Hepatocyte (in vitro differentiated cells): ENCODE measurements around the gene RBFOX2. TPM values are rescaled to one million over a fixed set of nuclear protein-coding genes. Genes with fewer than 3 reads are reported as not detected.
"Not testable (repeated sequence)": the region's sequence is repeated elsewhere in the genome, so short reads cannot be mapped to it uniquely, and the experiment has no call there.

Source experiments
- DNase-seq: peaks from one replicate; pipeline ENCODE4 v3.0.0-alpha.2; 2016; ENCODE audit warnings: low spot score
- H2AFZ ChIP-seq: fragments of 200-600 bp; sonication (generic); 2 replicates; pipeline ENCODE4 v1.6.0; 2016; ENCODE audit warnings: antibody characterized with exemption, mild to moderate bottlenecking
- H3K27ac ChIP-seq: fragments of 200-600 bp; sonication (generic); 2 replicates; pipeline ENCODE4 v1.5.1; 2016; ENCODE audit warnings: mild to moderate bottlenecking
- H3K27me3 ChIP-seq: fragments of 200-600 bp; sonication (generic); 2 replicates; pipeline ENCODE4 v1.6.1; 2016
- H3K36me3 ChIP-seq: fragments of 200-600 bp; sonication (generic); replicated peaks from 2 replicates; pipeline ENCODE4 v1.5.1; 2016; ENCODE audit warnings: low read depth; ENCODE audit not compliant: insufficient read depth
- H3K4me1 ChIP-seq: fragments of 200-600 bp; sonication (generic); 2 replicates; pipeline ENCODE4 v1.5.1; 2016; ENCODE audit warnings: mild to moderate bottlenecking, moderate library complexity; ENCODE audit not compliant: insufficient read depth
- H3K4me2 ChIP-seq: fragments of 200-600 bp; sonication (generic); 2 replicates; pipeline ENCODE4 v1.6.0; 2016
- H3K4me3 ChIP-seq: fragments of 200-600 bp; sonication (generic); 2 replicates; pipeline ENCODE4 v1.5.1; 2016; ENCODE audit warnings: mild to moderate bottlenecking
- H3K79me2 ChIP-seq: fragments of 200-600 bp; sonication (generic); 2 replicates; pipeline ENCODE4 v1.6.0; 2017; ENCODE audit warnings: mild to moderate bottlenecking
- H3K9me2 ChIP-seq: fragments of 200-600 bp; sonication (generic); replicated peaks from 2 replicates; pipeline ENCODE4 v1.6.0; 2017; ENCODE audit warnings: mild to moderate bottlenecking; ENCODE audit not compliant: insufficient read depth
- H3K9me3 ChIP-seq: fragments of 200-600 bp; sonication (generic); 2 replicates; pipeline ENCODE4 v1.5.1; 2016; ENCODE audit warnings: low read depth, mild to moderate bottlenecking
- H4K20me1 ChIP-seq: fragments of 200-600 bp; sonication (generic); 2 replicates; pipeline ENCODE4 v1.6.0; 2016; ENCODE audit warnings: mild to moderate bottlenecking; ENCODE audit not compliant: insufficient read depth, poor library complexity, severe bottlenecking
- EZH2 ChIP-seq: fragments of 200-600 bp; sonication (generic); IDR thresholded peaks from 2 replicates; pipeline ENCODE4 v1.6.1; 2016; ENCODE audit warnings: antibody characterized with exemption, mild to moderate bottlenecking, borderline replicate concordance
- EZH2phosphoT487 ChIP-seq: fragments of 200-600 bp; sonication (generic); IDR thresholded peaks from one replicate; pipeline ENCODE4 v1.6.1; 2018; ENCODE audit warnings: antibody characterized with exemption, mild to moderate bottlenecking, low read depth, moderate library complexity; ENCODE audit not compliant: unreplicated experiment, severe bottlenecking
- WGBS: methylation state at CpG from one replicate; pipeline ENCODE4 v1.1.6; 2016; ENCODE audit warnings: low lambda C conversion rate; ENCODE audit errors: missing lambda C conversion rate; 5-methylcytosine and 5-hydroxymethylcytosine counted together
- polyA plus RNA-seq: library from polyadenylated mRNA; unstranded; fragments of >200 nt; fragmentation: Nextera tagmentation; extraction: Ambion mirVana; gene quantifications from 2 replicates; pipeline ENCODE4 v1.2.1, GENCODE V29; 2016
- total RNA-seq: library from RNA; depleted of rRNA; stranded (reverse); fragments of >200 nt; gene quantifications from 2 replicates; pipeline ENCODE4 v1.2.3, GENCODE V29; 2014
- TF ChIP-seq, protein P1 (sequence below): fragments of 200-600 bp; sonication (generic); IDR thresholded peaks from 2 replicates; pipeline ENCODE4 v1.5.1; 2016; ENCODE audit warnings: antibody characterized with exemption, mild to moderate bottlenecking; ENCODE audit not compliant: poor library complexity

Gene RBFOX2
- total and polyA plus RNA-seq, 2 experiments from 2014 or later, result 76.7 to 133 TPM

DNA sequence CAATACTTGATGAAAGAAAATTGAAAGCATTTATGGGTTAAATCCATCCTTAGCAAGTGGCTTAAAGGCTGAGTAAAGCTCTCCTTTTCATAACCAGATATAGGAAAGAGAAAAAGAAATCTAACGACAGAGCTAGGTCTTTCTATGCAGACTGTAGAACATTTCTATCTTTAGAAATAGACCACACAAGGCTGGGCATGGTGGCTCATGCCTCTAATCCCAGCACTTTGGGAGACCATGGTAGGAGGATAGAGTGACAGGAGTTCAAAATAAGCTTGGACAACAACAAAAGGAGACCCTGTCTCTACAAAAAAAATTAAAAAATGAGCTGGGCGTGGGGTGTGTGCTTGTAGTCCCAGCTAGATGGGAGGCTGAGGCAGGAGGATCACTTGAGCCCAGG, 220.2 kb downstream of the RBFOX2 start:
- no peak overlapping the region for H3K4me3 ChIP-seq
- no peaks in the 10 kb centered on the region for H3K9me3 ChIP-seq
- peaks cover 23% of the 10 kb centered on the region for H4K20me1 ChIP-seq
- no peak overlapping the region for H3K4me2 ChIP-seq
- H3K27me3 ChIP-seq, result no peaks in the 10 kb centered on the region
- H2AFZ ChIP-seq, result no peak overlapping the region
- WGBS, result 94% methylated on average over 2 of the region's 2 CpGs
- H3K4me1 ChIP-seq, result no peaks in the 10 kb centered on the region
- H3K79me2 ChIP-seq, result peaks cover 95% of the 10 kb centered on the region
- TF ChIP-seq EZH2phosphoT487 (no peak), EZH2 (no peak)
- TF ChIP-seq, protein P1, sequence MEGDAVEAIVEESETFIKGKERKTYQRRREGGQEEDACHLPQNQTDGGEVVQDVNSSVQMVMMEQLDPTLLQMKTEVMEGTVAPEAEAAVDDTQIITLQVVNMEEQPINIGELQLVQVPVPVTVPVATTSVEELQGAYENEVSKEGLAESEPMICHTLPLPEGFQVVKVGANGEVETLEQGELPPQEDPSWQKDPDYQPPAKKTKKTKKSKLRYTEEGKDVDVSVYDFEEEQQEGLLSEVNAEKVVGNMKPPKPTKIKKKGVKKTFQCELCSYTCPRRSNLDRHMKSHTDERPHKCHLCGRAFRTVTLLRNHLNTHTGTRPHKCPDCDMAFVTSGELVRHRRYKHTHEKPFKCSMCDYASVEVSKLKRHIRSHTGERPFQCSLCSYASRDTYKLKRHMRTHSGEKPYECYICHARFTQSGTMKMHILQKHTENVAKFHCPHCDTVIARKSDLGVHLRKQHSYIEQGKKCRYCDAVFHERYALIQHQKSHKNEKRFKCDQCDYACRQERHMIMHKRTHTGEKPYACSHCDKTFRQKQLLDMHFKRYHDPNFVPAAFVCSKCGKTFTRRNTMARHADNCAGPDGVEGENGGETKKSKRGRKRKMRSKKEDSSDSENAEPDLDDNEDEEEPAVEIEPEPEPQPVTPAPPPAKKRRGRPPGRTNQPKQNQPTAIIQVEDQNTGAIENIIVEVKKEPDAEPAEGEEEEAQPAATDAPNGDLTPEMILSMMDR, result no peak
- H3K27ac ChIP-seq, result no peak overlapping the region
- DNase-seq, result no peak
- H3K36me3 ChIP-seq, result no peaks in the 10 kb centered on the region
- no peaks in the 10 kb centered on the region for H3K9me2 ChIP-seq

DNA sequence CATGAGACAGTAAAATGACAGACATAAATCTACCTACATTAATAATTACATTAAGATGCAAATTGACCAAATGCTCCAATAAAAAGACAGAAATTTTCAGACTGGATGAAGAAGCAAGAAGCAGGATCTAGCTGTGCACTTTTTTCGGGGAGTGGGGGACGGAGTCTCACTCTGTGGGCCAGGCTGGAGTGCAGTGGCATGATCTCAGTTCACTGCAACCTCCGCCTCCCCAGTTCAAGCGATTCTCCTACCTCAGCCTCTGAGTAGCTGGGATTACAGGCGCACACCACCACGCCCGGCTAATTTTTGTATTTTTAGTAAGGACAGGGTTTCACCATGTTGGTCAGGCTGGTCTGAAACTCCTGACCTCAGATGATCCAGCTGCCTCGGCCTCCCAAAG, 222.0 kb downstream of the RBFOX2 start:
- 91% methylated on average over 8 of the region's 8 CpGs for WGBS

DNA sequence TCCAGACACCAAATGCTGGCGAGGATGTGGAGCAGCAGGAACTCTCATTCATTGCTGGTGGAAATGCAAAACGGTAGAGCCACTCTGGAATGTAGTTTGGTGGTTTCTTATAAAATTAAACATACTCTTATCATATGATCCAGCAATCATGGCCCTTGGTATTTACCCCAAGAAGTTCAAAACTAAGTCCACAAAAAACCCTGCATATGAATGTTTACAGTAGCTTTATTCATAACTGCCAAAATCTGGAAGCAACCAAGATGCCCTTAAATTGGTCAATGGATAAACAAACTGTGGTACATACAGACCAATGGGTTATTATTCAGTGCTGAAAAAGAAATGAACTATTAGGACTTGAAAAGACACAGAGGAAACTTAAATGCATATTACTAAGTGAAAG, 223.2 kb downstream of the RBFOX2 start:
- Histone ChIP-seq H3K4me1 (no peaks in the 10 kb centered on the region), H3K4me3 (no peak overlapping the region), H3K79me2 (peaks cover 95% of the 10 kb centered on the region), H3K4me2 (no peak overlapping the region), H4K20me1 (peaks cover 33% of the 10 kb centered on the region), H3K9me3 (no peaks in the 10 kb centered on the region), H2AFZ (no peak overlapping the region), H3K27me3 (no peaks in the 10 kb centered on the region), H3K27ac (no peak overlapping the region), H3K9me2 (no peaks in the 10 kb centered on the region), H3K36me3 (no peaks in the 10 kb centered on the region)
- 95% methylated on average over 2 of the region's 2 CpGs for WGBS
- no peak for DNase-seq
- TF ChIP-seq EZH2phosphoT487 (no peak), EZH2 (no peak)
- TF ChIP-seq, protein P1, result no peak

More for the DNA sequence above, 222.0 kb downstream of the RBFOX2 start:
- not testable (repeated sequence) for H3K27me3 ChIP-seq, H3K27ac ChIP-seq, H3K4me3 ChIP-seq, H3K4me2 ChIP-seq, H3K9me3 ChIP-seq, H2AFZ ChIP-seq, H3K9me2 ChIP-seq, H3K36me3 ChIP-seq, H3K4me1 ChIP-seq, DNase-seq
- Histone ChIP-seq H3K79me2 (peaks cover 95% of the 10 kb centered on the region), H4K20me1 (peaks cover 33% of the 10 kb centered on the region)

DNA sequence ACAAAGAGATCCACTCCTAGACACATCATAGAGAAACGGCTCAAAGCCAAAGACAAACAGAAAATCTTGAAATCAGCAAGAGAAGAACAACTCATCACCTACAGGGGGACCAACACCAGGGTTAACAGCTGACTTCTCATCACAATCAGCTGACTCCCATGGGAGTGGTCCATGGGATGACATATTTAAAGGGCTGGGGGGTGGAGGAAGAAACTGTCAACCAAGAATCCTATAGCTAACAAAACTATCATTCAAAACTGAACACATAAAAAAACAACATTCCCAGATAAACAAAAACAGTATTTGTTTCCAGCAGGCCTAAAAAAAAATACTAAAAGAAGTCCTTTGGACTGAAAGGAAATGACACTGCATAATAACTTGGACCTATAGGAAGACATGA, 224.2 kb downstream of the RBFOX2 start:
- Histone ChIP-seq H3K36me3 (no peaks in the 10 kb centered on the region), H3K4me1 (no peaks in the 10 kb centered on the region), H3K4me2 (no peak overlapping the region), H3K9me2 (no peaks in the 10 kb centered on the region), H3K9me3 (no peaks in the 10 kb centered on the region), H3K27ac (no peak overlapping the region), H3K4me3 (no peak overlapping the region), H3K79me2 (peaks cover 95% of the 10 kb centered on the region), H3K27me3 (no peaks in the 10 kb centered on the region), H4K20me1 (peaks cover 43% of the 10 kb centered on the region), H2AFZ (no peak overlapping the region)
- WGBS, result 94% methylated on average over 1 of the region's 1 CpG
- TF ChIP-seq, protein P1, result no peak
- no peak for TF ChIP-seq EZH2phosphoT487
- DNase-seq, result no peak
